GM21390 (cell line): Measurements from ENCODE around the gene JAK1.
A peak's percentile ranks its signal among the peaks of the same experiment; 100 is the strongest.

Experiments used
- ATAC-seq: cut with Tn5 transposase; IDR thresholded peaks from one replicate; pipeline ENCODE4 v1.9.1; 2021; ENCODE audit not compliant: unreplicated experiment

JAK1 gene

GRCh38 chr1:64894438-64895196, 71.7 kb downstream of the JAK1 start:
- no peak for ATAC-seq

GRCh38 chr1:64893921-64894320, 72.4 kb downstream of the JAK1 start:
- ATAC-seq, result no peak

GRCh38 chr1:64892576-64893573, 73.5 kb downstream of the JAK1 start:
- no peak for ATAC-seq

- no peak for ATAC-seq
These were observed 74.9 kb downstream of the JAK1 start for GRCh38 chr1:64891448-64891825.

GRCh38 chr1:64890699-64891447, 75.5 kb downstream of the JAK1 start:
- no peak for ATAC-seq

GRCh38 chr1:64887689-64888217, 78.6 kb downstream of the JAK1 start:
- no peak for ATAC-seq

GRCh38 chr1:64886877-64887276, 79.5 kb downstream of the JAK1 start:
- no peak for ATAC-seq

GRCh38 chr1:64885648-64886047, 80.7 kb downstream of the JAK1 start:
- ATAC-seq, result no peak

- ATAC-seq, result no peak
These were observed 81.9 kb downstream of the JAK1 start for GRCh38 chr1:64884261-64885040.

- no peak for ATAC-seq
These were observed 83.6 kb downstream of the JAK1 start for GRCh38 chr1:64882574-64883255.

GRCh38 chr1:64881281-64881680, 85.1 kb downstream of the JAK1 start:
- ATAC-seq, result peak; percentile 47

GRCh38 chr1:64880449-64880848, 85.9 kb downstream of the JAK1 start:
- ATAC-seq, result no peak

GRCh38 chr1:64878931-64879611, 87.3 kb downstream of the JAK1 start:
- no peak for ATAC-seq

- ATAC-seq, result no peak
These were observed 88.3 kb downstream of the JAK1 start for GRCh38 chr1:64878090-64878489.

GRCh38 chr1:64877598-64877997, 88.8 kb downstream of the JAK1 start:
- no peak for ATAC-seq

- no peak for ATAC-seq
These were observed 89.2 kb downstream of the JAK1 start for GRCh38 chr1:64877151-64877550.

- ATAC-seq, result no peak
These were observed 90.7 kb downstream of the JAK1 start for GRCh38 chr1:64875606-64876005.

- no peak for ATAC-seq
These were observed 91.2 kb downstream of the JAK1 start for GRCh38 chr1:64875101-64875500.

- ATAC-seq, result no peak
These were observed 91.7 kb downstream of the JAK1 start for GRCh38 chr1:64874666-64875065.
